Stimulated activated naive B cell treated with anti-CD40 and anti-IgM and Interleukin-4, amounts not matched to agents 10 μg/mL and 1 μg/mL and 100 μg/mL, for 72 hours (primary cell): ENCODE measurements around the gene TMUB1.

Experiments
- ATAC-seq, 2 donors: fragments of 150-1000 bp; cut with Tn5 transposase; replicated peaks; 2 replicates each; pipeline ENCODE4 v1.10.0; 2021; ENCODE audit warnings: moderate library complexity in 1 of 2
- DNase-seq: peaks from one replicate; pipeline ENCODE4 v3.0.0; 2021
- H3K27ac Mint-ChIP-seq: one replicate; pipeline ENCODE4 v1.8.0; 2022; ENCODE audit warnings: mild to moderate bottlenecking, mixed read lengths
- H3K27me3 Mint-ChIP-seq, 2 donors: one replicate each; pipeline ENCODE4 v1.8.0; 2022; ENCODE audit warnings: mixed read lengths in 2 of 2
- H3K36me3 Mint-ChIP-seq, 2 donors: one replicate each; pipeline ENCODE4 v1.8.0; 2022; ENCODE audit warnings: mixed read lengths in 2 of 2, mild to moderate bottlenecking in 1 of 2
- H3K4me1 Mint-ChIP-seq, 2 donors: one replicate each; pipeline ENCODE4 v1.8.0; 2022; ENCODE audit warnings: mixed read lengths in 2 of 2, mild to moderate bottlenecking in 1 of 2
- H3K4me3 Mint-ChIP-seq, 2 donors: one replicate each; pipeline ENCODE4 v1.8.0; 2022; ENCODE audit warnings: mild to moderate bottlenecking in 2 of 2, mixed read lengths in 2 of 2, moderate library complexity in 1 of 2
- H3K9me3 Mint-ChIP-seq, 2 donors: one replicate each; pipeline ENCODE4 v1.8.0; 2022; ENCODE audit warnings: mixed read lengths in 2 of 2, mild to moderate bottlenecking in 1 of 2

TMUB1 gene

GRCh38 chr7:151101621-151102396, 18.5 kb upstream of the TMUB1 start:
- Mint-ChIP-seq H3K4me1 (no peaks in the 10 kb centered on the region), H3K4me3 (no peak overlapping the region), H3K9me3 (no peaks in the 10 kb centered on the region), H3K27me3 (peaks cover 11 to 18% of the 10 kb centered on the region in 2 donors), H3K27ac (no peak overlapping the region), H3K36me3 (no peaks in the 10 kb centered on the region)
- DNase-seq (no peak), ATAC-seq (no peak)

DNA sequence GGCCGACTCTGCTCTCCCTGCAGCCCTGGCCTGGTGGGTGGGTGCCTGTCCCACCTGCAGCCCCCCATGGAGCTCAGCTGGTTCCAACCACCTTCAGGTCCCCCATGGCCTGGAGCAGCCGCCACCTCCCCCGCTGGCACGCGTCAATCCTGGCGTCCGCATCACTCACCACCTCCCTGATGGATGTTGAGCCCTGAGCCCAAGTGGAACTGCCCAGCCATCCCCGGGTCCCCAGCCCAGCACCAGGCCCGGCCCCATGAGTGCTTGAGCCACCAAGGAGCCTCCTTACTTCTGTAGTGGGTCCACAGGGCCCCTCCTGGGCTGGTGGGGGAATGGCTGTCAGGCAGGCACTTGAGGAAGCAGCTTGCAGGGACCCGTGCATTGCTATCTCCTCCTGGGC, 17.6 kb upstream of the TMUB1 start:
- Mint-ChIP-seq H3K4me3 (no peak overlapping the region), H3K36me3 (no peaks in the 10 kb centered on the region), H3K27me3 (peaks cover 11 to 18% of the 10 kb centered on the region in 2 donors), H3K4me1 (no peaks in the 10 kb centered on the region), H3K27ac (no peak overlapping the region), H3K9me3 (no peaks in the 10 kb centered on the region)
- ATAC-seq (no peak), DNase-seq (no peak)

GRCh38 chr7:151099486-151100211, 16.4 kb upstream of the TMUB1 start:
- Mint-ChIP-seq H3K36me3 (no peaks in the 10 kb centered on the region), H3K4me1 (no peaks in the 10 kb centered on the region), H3K4me3 (no peak overlapping the region), H3K9me3 (no peaks in the 10 kb centered on the region), H3K27me3 (peaks cover 12% of the 10 kb centered on the region in 2 donors), H3K27ac (no peak overlapping the region)
- no peak for ATAC-seq
- DNase-seq: no peak

- Mint-ChIP-seq H3K27ac (no peak overlapping the region), H3K36me3 (peaks cover 0 to 4% of the 10 kb centered on the region in 2 donors), H3K4me3 (no peak overlapping the region), H3K27me3 (peaks cover 0 to 23% of the 10 kb centered on the region in 2 donors), H3K9me3 (no peaks in the 10 kb centered on the region), H3K4me1 (no peaks in the 10 kb centered on the region)
- ATAC-seq (no peak), DNase-seq (no peak)
Measured at GRCh38 chr7:151095828-151096475, 12.7 kb upstream of the TMUB1 start.

GRCh38 chr7:151095123-151095797, 12.0 kb upstream of the TMUB1 start:
- no peaks in the 10 kb centered on the region for H3K4me1 Mint-ChIP-seq
- H3K4me3 Mint-ChIP-seq: no peak overlapping the region
- H3K9me3 Mint-ChIP-seq: no peaks in the 10 kb centered on the region
- peaks cover 0 to 29% of the 10 kb centered on the region in 2 donors for H3K27me3 Mint-ChIP-seq
- no peak overlapping the region for H3K27ac Mint-ChIP-seq
- H3K36me3 Mint-ChIP-seq: peaks cover 0 to 4% of the 10 kb centered on the region in 2 donors
- ATAC-seq (no peak), DNase-seq (no peak)

- no peak overlapping the region for H3K27ac Mint-ChIP-seq
- DNase-seq (no peak), ATAC-seq (no peak)
- peaks cover 0 to 2% of the 10 kb centered on the region in 2 donors for H3K4me1 Mint-ChIP-seq
- peaks cover 3 to 35% of the 10 kb centered on the region in 2 donors for H3K27me3 Mint-ChIP-seq
- peaks cover 0 to 7% of the 10 kb centered on the region in 2 donors for H3K36me3 Mint-ChIP-seq
- H3K4me3 Mint-ChIP-seq: no peak overlapping the region
- H3K9me3 Mint-ChIP-seq: no peaks in the 10 kb centered on the region
Measured at GRCh38 chr7:151094675-151095074, 11.4 kb upstream of the TMUB1 start.

- ATAC-seq (no peak), DNase-seq (no peak)
- Mint-ChIP-seq H3K36me3 (peaks cover 0 to 8% of the 10 kb centered on the region in 2 donors), H3K9me3 (no peaks in the 10 kb centered on the region), H3K27me3 (peaks cover 12 to 44% of the 10 kb centered on the region in 2 donors), H3K4me3 (no peak overlapping the region), H3K27ac (no peak overlapping the region), H3K4me1 (peaks cover 8 to 10% of the 10 kb centered on the region in 2 donors)
Measured at GRCh38 chr7:151093748-151094147, 10.5 kb upstream of the TMUB1 start.

GRCh38 chr7:151091988-151092387, 8.7 kb upstream of the TMUB1 start:
- H3K4me3 Mint-ChIP-seq: no peak overlapping the region
- H3K27me3 Mint-ChIP-seq: peaks cover 12 to 53% of the 10 kb centered on the region in 2 donors
- H3K4me1 Mint-ChIP-seq: peaks cover 14 to 24% of the 10 kb centered on the region in 2 donors
- no peak overlapping the region for H3K27ac Mint-ChIP-seq
- no peaks in the 10 kb centered on the region for H3K9me3 Mint-ChIP-seq
- DNase-seq (no peak), ATAC-seq (no peak)
- H3K36me3 Mint-ChIP-seq: peaks cover 0 to 8% of the 10 kb centered on the region in 2 donors

DNA sequence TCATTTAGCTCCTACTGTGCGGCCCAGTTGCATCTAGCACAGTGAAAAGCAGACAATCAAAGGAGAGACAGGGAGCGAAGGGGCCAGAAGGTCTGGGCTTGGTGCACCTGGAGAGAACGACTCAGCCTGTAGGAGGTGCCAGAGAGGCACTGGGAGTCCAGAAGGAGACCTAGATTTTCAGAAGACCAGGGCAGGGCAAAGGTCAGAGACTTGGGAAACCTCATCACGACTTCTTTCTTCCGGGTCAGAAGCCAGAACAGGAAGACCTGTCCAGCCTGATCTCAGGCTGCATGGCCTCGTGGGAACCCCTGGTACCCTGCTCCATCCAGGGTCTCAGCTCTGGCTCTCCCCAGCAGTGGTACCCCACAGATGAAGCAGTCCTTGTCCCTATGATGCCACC, 8.1 kb upstream of the TMUB1 start:
- Mint-ChIP-seq H3K4me1 (peaks cover 14 to 26% of the 10 kb centered on the region in 2 donors), H3K9me3 (no peaks in the 10 kb centered on the region), H3K27me3 (peaks cover 12 to 56% of the 10 kb centered on the region in 2 donors), H3K4me3 (no peak overlapping the region), H3K27ac (no peak overlapping the region), H3K36me3 (peaks cover 0 to 8% of the 10 kb centered on the region in 2 donors)
- ATAC-seq (no peak), DNase-seq (no peak)

DNA sequence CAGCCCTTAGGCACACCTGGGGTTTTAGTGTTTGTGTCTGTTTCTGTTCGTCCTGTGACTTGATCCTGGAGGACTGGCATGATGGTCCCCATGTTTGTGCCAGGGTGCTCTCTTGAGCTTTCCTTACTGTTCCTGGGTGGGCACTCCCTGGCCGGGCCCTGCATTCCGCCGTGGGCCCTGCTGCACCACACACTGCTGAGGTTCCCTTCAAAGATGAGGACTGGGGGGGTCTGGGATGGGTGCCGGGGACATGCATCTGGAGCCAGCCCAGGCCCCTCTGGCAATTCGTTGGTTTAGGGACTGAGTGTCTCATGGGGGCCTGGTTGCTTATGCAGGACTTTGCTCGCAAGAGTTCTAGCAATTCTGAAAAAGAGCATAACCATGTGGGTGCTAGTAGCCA, 7.7 kb upstream of the TMUB1 start:
- Mint-ChIP-seq H3K27ac (no peak overlapping the region), H3K4me3 (no peak overlapping the region), H3K27me3 (peaks cover 13 to 58% of the 10 kb centered on the region in 2 donors), H3K36me3 (peaks cover 0 to 8% of the 10 kb centered on the region in 2 donors), H3K4me1 (peaks cover 14 to 28% of the 10 kb centered on the region in 2 donors), H3K9me3 (no peaks in the 10 kb centered on the region)
- ATAC-seq: no peak
- no peak for DNase-seq

DNA sequence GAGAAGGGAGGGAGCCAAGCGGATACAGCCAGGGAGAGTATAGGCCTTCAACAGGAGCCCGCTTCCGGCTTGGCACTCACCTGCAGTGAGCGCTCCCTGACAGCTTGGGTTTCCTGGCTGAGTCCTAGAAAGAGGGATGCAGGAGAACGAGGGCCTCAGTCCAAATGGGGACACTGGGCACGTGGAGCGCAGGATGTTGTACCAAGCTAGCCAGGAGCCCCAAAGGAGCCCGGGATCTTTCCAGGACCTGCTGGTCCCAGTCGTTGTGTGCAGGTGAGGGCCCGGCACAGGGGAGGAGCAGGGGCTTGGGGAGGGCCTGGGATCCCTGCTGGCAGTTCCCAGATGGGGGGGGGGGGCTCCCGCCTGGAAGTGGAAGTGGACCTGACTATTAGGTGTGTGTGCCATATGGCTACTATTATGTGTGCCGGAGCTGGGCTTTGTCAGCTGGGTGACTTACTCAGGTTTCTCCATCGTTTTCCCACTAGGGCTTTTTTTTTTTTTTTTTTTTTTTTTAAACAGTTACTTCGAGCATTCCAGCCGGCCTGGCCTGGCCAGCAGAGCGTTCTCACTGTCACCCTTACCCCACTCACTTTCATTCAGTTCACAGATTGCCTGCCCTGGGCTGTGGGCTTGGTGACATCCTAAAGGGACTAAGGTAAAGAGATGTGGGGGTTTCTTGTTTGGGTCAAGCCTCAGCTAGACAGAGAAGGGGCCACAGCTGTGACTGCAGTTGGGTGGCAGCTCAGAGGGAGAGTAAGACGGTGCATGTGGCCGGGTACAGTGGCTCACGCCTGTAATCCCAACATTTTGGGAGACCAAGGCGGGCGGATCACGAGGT, 6.8 kb upstream of the TMUB1 start:
- no peak overlapping the region for H3K4me3 Mint-ChIP-seq

DNA sequence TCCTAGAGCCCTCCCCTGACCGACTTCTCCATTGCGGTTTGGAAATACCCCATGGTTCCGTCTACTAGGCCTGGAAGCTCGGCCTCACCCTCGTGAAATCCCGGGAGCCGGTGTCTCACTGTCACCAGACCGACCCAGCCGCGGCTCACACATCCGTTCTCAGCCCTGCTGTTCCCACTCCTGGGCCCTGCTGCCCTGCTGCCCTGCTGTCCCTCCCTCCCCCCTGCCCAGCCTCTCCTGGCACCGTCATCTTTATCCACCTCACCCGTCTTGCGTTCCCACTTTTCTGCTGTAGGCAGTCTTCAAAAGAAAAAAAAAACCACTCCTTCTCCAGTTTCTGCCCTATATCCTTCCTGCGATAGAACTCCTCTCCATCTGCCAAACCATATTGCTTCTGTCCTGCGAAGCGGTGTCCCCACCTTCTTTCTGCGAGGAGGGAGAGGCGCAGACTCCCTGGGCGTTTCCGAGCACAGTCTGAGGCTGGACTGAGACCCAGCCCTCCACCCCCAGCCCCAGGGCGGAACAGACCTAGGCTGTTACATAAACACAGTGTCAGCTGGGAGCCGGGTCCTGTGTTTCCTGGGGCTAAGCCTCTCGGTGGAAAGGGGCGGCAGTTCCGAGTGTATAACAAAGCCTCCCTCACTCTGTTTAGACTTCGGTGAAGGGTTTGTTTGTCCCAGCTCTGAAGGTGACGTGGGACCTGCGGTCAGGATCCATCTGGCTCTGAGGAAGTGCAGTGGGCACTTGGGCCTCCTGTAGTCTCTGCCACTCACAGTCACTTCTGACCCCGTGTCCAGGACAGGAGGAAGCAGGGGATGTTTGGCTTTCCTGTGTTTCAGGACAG, 5.8 kb upstream of the TMUB1 start:
- Mint-ChIP-seq H3K27ac (no peak overlapping the region), H3K4me1 (peaks cover 28 to 39% of the 10 kb centered on the region in 2 donors), H3K36me3 (peaks cover 0 to 11% of the 10 kb centered on the region in 2 donors), H3K9me3 (no peaks in the 10 kb centered on the region), H3K27me3 (peaks cover 28 to 68% of the 10 kb centered on the region in 2 donors), H3K4me3 (peak overlapping the region; percentile 44 to 71)
- ATAC-seq (peak; percentile 22 to 28), DNase-seq (no peak)

More for the DNA sequence above, 6.8 kb upstream of the TMUB1 start:
- Mint-ChIP-seq H3K9me3 (no peaks in the 10 kb centered on the region), H3K27ac (no peak overlapping the region), H3K4me1 (peaks cover 23 to 37% of the 10 kb centered on the region in 2 donors), H3K36me3 (peaks cover 0 to 11% of the 10 kb centered on the region in 2 donors), H3K27me3 (peaks cover 22 to 67% of the 10 kb centered on the region in 2 donors)
- DNase-seq (no peak), ATAC-seq (no peak)
